DMS114 treated with DMSO at 0.1 percent for 48 hours (cell line): ENCODE results near the gene TRAPPC3.
"Not testable (repeated sequence)": the region's sequence is repeated elsewhere in the genome, so short reads cannot be mapped to it uniquely, and the experiment has no call there.

ENCODE experiments used
- DNase-seq: peaks from one replicate; lab custom pipeline; 2025; ENCODE audit not compliant: unreplicated experiment; lab: John Stamatoyannopoulos, UW

TRAPPC3 gene

GRCh38 chr1:36166938-36167905 lies 17.9 kb upstream of the TRAPPC3 start:
- DNase-seq = no peak

GRCh38 chr1:36166136-36166535 lies 16.9 kb upstream of the TRAPPC3 start:
- DNase-seq = no peak

- DNase-seq = no peak
These were observed 15.9 kb upstream of the TRAPPC3 start for GRCh38 chr1:36165145-36165544.

DNA sequence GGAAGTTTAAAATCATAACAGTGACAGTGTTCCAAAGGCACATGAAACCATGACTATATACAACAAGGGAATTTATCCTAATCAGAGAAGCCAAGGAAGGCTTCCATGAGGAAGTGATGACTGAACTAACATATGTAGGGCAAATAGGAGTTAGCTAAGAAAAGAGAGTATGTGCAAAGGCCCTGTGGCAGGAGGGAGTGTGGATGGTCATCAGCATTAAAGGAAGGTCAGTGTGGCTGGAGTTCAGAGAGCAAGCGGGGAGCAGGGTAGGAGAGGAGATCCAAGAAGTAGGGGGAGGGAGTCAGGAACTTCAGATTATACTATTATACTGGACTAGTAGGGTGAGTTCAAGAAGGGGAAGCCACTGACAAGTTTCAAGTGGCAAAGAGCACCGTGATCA lies 15.1 kb upstream of the TRAPPC3 start:
- no peak for DNase-seq

DNA sequence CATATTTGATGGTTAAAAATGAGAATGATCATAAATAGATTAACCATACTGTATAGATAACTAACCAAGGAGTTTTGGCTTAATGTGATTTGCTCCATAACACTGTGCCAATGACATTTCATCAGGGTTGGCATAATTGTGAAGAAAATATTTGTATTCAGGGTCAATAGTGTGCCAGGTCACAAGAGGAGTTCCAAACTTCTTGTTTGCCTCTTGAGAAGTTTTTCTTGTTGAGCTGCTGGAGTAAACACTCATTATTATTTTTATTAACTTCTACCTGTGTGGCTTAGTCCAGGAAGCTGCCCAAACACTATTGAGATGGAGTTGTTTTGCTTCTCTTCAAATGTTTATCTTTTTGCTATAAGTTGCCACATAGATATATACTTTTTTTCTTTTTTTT lies 14.1 kb upstream of the TRAPPC3 start:
- DNase-seq = no peak

DNA sequence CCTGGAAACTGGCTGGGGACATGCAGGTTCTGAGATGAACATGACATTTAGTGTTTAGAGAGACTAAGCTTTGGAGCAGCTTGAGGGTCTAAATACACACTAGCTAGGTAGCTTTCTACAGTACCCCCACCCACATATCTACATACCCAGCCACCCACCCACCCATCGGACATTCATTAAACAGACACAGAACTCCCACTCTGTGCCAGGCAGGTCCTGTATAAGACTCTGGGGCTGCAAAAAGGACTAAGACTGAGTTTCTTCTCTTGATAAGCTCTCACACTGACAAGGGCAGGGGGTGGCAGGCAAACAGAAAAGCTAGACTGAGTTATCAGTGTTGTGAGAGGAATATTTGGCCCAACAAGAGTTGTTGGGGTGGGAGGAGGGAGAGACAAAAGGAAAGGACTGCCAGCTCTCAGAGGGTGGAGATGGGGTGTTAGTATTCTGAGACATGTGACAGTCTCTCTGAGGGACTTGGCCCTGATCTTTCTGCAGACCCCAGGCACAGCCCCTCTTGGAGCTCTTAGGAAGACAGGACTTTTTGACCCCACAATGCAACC lies 13.5 kb upstream of the TRAPPC3 start:
- DNase-seq = no peak

DNA sequence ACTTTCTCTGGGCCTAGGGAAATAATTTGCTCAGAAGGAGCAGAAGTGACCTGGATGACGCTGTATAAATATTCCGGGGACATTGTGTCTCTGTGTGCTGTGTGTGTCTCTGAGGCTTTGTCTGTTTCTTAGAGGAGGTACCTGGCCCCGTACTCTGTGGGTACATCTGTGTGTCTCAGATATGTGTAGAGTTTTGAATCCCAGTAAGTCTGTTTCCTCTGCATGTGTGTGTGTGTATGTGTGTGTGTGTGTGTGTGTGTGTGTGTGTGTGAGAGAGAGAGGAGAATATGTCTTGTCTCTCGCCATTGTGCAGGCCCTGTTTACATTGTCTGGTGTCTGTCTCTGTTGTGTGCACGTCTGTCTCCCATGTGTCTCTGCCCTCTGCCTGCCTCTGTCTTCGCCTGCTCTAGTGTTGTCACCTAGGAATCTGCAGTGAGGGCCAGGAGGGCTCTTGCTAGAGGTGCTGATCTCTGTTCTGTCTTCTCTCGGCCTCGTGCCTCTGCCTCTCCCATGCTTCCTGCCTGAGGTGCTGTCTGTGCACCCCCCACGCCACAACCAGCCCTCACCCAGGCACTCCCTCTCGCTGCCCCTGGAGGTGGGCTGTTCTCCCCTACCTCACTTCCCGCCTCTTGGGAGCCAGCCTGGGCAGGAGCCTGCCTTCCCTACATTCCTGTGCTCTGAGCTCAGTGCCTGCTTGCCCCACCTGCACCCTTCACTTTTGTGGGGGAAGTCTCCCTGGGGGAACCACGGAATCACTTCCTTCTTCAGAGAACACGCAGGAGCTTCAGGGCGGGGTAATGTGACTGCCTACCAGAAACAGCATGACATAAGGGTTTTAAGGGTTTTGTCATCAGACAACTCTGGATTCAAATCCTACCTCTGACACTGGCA lies 12.6 kb upstream of the TRAPPC3 start:
- DNase-seq = no peak

- peak; percentile 41 for DNase-seq
These were observed 11.7 kb upstream of the TRAPPC3 start for GRCh38 chr1:36160949-36161485.

- no peak for DNase-seq
These were observed 11.2 kb upstream of the TRAPPC3 start for GRCh38 chr1:36160388-36160948.

GRCh38 chr1:36159614-36160387 lies 10.5 kb upstream of the TRAPPC3 start:
- no peak for DNase-seq

DNA sequence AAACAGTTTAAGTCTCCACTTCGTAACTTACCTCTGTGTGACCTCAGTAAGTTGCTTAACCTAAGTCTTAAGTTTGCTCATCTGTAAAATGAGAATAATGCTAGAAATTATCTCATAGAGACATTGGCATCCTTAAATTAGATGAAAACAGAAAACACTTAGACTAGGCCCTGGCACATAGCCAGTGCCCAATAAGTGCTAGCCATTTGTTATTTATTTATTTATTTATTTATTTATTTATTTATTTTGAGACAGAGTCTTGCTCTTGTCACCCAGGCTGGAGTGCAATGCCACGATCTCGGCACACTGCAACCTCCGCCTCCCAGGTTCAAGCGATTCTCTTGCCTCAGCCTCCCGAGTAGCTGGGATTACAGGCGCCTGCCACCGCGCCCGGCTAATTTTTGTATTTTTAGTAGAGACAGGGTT lies 9.6 kb upstream of the TRAPPC3 start:
- DNase-seq = not testable (repeated sequence)

GRCh38 chr1:36157973-36158826 lies 8.9 kb upstream of the TRAPPC3 start:
- no peak for DNase-seq

- DNase-seq = no peak
These were observed 8.0 kb upstream of the TRAPPC3 start for GRCh38 chr1:36157115-36157903.

DNA sequence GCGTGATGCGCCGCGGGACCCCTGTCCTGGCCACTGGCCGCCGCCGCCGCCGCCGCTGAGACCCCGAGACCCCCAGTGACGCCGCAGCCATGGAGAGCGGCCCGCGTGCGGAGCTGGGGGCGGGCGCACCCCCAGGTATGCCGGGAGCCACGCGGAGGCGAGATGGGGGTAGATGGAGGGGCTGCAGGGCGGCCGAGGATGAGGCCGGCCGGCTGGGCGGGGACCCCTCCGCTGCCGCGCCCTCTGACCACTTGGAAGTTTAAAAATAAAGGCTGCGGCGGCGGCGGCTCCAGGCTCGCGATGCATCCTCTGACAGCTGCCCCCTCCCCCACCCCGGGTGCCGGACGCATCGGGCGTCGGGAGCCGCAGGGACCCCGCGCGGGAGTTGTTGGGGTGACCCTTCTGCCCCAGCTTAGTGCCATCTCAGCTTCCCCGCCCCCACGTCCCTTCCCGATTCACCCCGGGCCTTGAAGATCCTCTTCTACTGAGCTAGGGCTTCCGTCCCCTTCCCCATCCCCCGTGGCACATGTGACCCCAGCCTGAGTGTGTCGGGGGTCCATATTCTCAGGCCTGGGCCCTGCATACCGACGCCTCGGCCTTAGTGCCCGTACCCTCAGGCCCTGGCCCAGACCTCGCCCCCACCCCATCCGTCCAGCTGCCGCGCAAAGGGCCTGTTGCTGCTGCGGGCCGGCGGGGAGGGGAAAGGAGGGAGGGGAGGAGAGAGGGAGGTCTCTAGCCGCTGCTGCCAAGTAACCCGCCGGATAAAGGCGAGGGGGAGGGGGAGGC lies 7.2 kb upstream of the TRAPPC3 start:
- peak; percentile 22 for DNase-seq

DNA sequence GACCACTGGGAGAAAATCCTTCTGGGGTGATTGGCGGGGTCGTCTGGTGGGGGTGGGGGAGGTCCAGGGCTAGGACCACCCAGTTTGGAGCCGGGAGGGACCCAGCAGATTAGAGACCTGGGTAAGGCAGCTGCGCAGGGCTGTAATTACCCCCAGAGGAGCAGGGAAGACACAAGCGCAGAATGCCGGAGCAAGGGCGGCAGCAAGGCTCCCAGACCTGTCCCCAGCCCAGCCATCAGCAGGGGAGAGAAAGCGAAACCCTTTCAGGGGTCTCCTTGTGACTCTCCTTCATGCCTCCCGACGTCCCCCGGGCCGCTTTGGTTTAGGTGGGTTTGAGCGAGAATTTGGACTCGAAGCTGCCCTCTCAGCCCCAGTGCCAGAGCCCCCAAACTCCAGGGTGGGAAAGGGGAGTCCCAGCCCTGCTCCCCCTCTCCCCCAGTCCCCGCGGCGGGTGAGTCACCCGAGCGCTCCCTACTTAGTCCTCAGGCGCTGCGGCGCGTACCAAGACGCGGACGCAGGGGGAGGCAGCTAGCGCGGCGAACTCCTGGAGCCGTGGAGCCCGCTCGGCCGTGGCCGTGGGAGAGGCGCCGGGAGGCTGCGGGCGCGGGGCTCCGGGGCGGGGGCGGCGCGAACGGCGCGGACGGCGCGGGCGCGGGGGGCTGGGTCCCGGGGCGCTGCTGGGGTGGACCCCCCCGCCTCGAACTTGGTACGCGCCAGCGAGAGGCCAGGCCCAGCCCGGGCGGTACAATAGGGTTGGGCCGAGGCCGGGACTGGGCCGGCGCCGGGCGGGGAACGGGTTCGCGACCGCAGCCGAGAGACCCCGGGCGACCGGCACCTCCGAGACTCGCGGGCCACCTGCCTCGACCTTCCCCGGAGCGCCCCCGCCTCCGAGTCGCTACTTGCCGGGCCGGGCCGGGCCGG lies 6.4 kb upstream of the TRAPPC3 start, which contains the start of gene MAP7D1:
TSS of gene MAP7D1 (plus strand) at position 753 of the 921 bp plus-strand sequence. CDS start 258 bp downstream, outside the sequence.
- peak; percentile 47 for DNase-seq

DNA sequence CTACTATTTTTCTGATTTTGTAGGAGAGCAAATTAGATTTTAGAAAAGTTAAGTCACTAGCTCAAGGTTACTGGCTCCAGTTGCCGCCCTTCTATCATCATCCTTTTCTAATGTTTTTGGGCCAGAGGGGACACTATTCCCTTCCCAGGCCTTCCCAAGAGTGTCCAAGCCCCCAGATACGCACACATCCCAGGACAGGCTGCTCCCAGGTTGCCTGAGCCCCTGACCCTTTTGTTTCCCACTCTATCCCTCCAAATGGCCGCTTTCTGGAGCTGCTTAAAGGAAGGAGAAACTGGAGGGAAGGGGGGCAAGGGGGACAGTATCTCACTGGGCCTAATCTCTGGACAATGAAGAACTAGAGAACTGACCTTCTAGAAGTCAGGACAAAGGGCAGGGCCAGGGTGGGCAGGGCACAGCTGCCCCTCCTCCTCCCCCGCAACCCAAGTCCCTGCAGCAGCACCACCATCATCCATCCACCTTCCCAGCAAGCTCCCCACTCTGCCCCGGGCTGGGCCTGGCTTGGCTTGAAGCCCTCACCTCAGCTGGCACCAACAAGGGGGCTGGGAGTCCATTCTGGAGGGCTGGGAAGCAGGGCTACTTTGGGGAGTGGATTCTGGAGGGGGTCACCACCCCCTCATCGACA lies 5.6 kb upstream of the TRAPPC3 start:
- no peak for DNase-seq
